ENCODE measurements around the gene GIMD1. TPM values are rescaled to one million over a fixed set of nuclear protein-coding genes. Genes with fewer than 3 reads are reported as not detected.

Gene GIMD1
- total and polyA plus RNA-seq, 8 donors: not detected

GRCh38 chr4:106395582-106395981 is 27.0 kb upstream of the GIMD1 start:
- ATAC-seq: no peak
- Histone ChIP-seq H3K27ac (no peak overlapping the region), H3K36me3 (no peaks in the 10 kb centered on the region), H3K27me3 (no peaks in the 10 kb centered on the region), H3K4me1 (no peaks in the 10 kb centered on the region), H3K9me3 (peaks cover 0 to 40% of the 10 kb centered on the region in 2 donors), H3K4me3 (no peak overlapping the region)
- no peak for TF ChIP-seq CTCF (IDR thresholded peaks at IDR 0.05)
- intact Hi-C loops (cut with DNase I): no loop called here
- no peak for DNase-seq

GRCh38 chr4:106385853-106386393 is 17.3 kb upstream of the GIMD1 start:
- no peak for TF ChIP-seq CTCF (IDR thresholded peaks at IDR 0.05)
- intact Hi-C loops (cut with DNase I): no loop called here
- H3K36me3 ChIP-seq: no peaks in the 10 kb centered on the region
- peak in 1 of 4 donors; percentile 57 for DNase-seq
- no peak overlapping the region for H3K27ac ChIP-seq
- no peak for ATAC-seq
- no peaks in the 10 kb centered on the region for H3K27me3 ChIP-seq
- peaks cover 0 to 12% of the 10 kb centered on the region in 2 donors for H3K9me3 ChIP-seq
- no peaks in the 10 kb centered on the region for H3K4me1 ChIP-seq
- no peak overlapping the region for H3K4me3 ChIP-seq

- peaks cover 0 to 12% of the 10 kb centered on the region in 2 donors for H3K9me3 ChIP-seq
- H3K27ac ChIP-seq: no peak overlapping the region
- H3K4me3 ChIP-seq: no peak overlapping the region
- no peaks in the 10 kb centered on the region for H3K36me3 ChIP-seq
- no peak for TF ChIP-seq CTCF (IDR thresholded peaks at IDR 0.05)
- intact Hi-C loops (cut with DNase I): no loop called here
- H3K4me1 ChIP-seq: no peaks in the 10 kb centered on the region
- no peaks in the 10 kb centered on the region for H3K27me3 ChIP-seq
- DNase-seq (peak in 1 of 4 donors; percentile 52), ATAC-seq (no peak)
Measured at GRCh38 chr4:106384878-106385277, 16.3 kb upstream of the GIMD1 start.

GRCh38 chr4:106380179-106380578 is 11.6 kb upstream of the GIMD1 start:
- Histone ChIP-seq H3K27ac (no peak overlapping the region), H3K9me3 (peaks cover 0 to 5% of the 10 kb centered on the region in 2 donors), H3K4me1 (no peaks in the 10 kb centered on the region), H3K4me3 (no peak overlapping the region), H3K36me3 (no peaks in the 10 kb centered on the region), H3K27me3 (no peaks in the 10 kb centered on the region)
- DNase-seq (no peak), ATAC-seq (no peak)
- intact Hi-C loops (cut with DNase I): no loop called here
- TF ChIP-seq CTCF (IDR thresholded peaks at IDR 0.05): no peak

- no peaks in the 10 kb centered on the region for H3K9me3 ChIP-seq
- no peak overlapping the region for H3K4me3 ChIP-seq
- DNase-seq (no peak), ATAC-seq (no peak)
- H3K4me1 ChIP-seq: no peaks in the 10 kb centered on the region
- TF ChIP-seq CTCF (IDR thresholded peaks at IDR 0.05): no peak
- H3K36me3 ChIP-seq: no peaks in the 10 kb centered on the region
- intact Hi-C loops (cut with DNase I): no loop called here
- no peak overlapping the region for H3K27ac ChIP-seq
- peaks cover 0 to 4% of the 10 kb centered on the region in 2 donors for H3K27me3 ChIP-seq
Measured at GRCh38 chr4:106373026-106373425, 4.4 kb upstream of the GIMD1 start.

All from left lung (tissue), 10 donors.